ENCODE data around the gene USP47. TPM values are rescaled to one million over a fixed set of nuclear protein-coding genes. Genes with fewer than 3 reads are reported as not detected.
A peak's percentile ranks its signal among the peaks of the same experiment; 100 is the strongest.

The USP47 gene
- total RNA-seq, 5 donors from 2014 or later (not counting 1 experiment from before 2014, with no cell fraction given) = 49.3 to 77.6 (median 58.6) TPM

DNA sequence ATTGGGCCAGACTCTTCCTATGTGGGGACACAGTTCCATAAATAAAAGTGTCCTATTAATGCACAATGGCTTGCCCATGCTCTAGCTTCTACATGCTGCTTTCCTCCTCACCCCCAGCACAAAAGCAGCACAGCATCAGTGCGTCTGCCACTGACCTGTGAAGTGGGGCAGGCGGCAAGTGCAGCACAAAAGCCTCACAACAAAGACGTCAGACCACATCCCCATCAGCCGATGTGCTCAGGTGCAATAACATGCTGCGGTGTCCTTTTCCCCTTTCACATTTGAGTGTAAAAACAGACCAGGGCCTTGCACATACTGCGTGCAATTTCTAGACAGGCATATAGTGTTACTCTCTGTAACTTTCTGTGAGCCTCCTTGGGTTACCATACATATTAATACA is 153.8 kb downstream of the USP47 start:
- ATAC-seq (replicated peaks in 1 of 4) = peak; percentile 51 to 80 (median 68)
- 83% methylated on average over 3 of the region's 6 CpGs for WGBS (ENCODE audit: insufficient coverage)
- Histone ChIP-seq H3K4me3 (ENCODE audit: control insufficient read depth in 1 of 2, extremely low read depth in 1 of 2, low read length in 1 of 2) (no peak overlapping the region), H3K9me3 (no peaks in the 10 kb centered on the region), H3K27me3 (replicated peaks in 1 of 2; ENCODE audit: control insufficient read depth in 2 of 2, extremely low read depth in 1 of 2, insufficient read depth in 2 of 2, low read length in 1 of 2) (peaks cover 0 to 34% of the 10 kb centered on the region in 2 experiments), H3K4me1 (ENCODE audit: control insufficient read depth in 1 of 2, extremely low read depth in 1 of 2, insufficient read depth in 2 of 2, low read length in 2 of 2) (peaks cover 0 to 38% of the 10 kb centered on the region in 2 experiments), H3K36me3 (ENCODE audit: control insufficient read depth in 2 of 2, extremely low read depth in 1 of 2, insufficient read depth in 1 of 2, low read length in 1 of 2) (no peaks in the 10 kb centered on the region), H3K27ac (ENCODE audit: low read length) (peak overlapping the region; percentile 68)
- DNase-seq = peak in 28 of 35 experiments; percentile 6 to 61 (median 26)
- Mint-ChIP-seq H3K27ac (peak overlapping the region in 1 of 2 donors; percentile 72), H3K9me3 (no peaks in the 10 kb centered on the region), H3K36me3 (no peaks in the 10 kb centered on the region), H3K4me1 (peaks cover 17 to 24% (median 19%) of the 10 kb centered on the region in 3 donors), H3K27me3 (peaks cover 15 to 27% of the 10 kb centered on the region in 2 donors), H3K4me3 (no peak overlapping the region)
- ChIA-PET POLR2A (no interaction called here), CTCF (interaction anchor here (1.0 to 1.6 kb wide), 2 partner anchors 10 to 63 kb away, joined by 3 read pairs; no protein-coding TSS in a partner anchor)

GRCh38 chr11:11996321-11997048 is 154.7 kb downstream of the USP47 start:
- no peak overlapping the region for H3K4me3 ChIP-seq (ENCODE audit: control insufficient read depth in 1 of 2, extremely low read depth in 1 of 2, low read length in 1 of 2)
- POLR2A ChIA-PET = no interaction called here
- Mint-ChIP-seq H3K4me3 (no peak overlapping the region), H3K36me3 (no peaks in the 10 kb centered on the region), H3K27me3 (peaks cover 14 to 27% of the 10 kb centered on the region in 2 donors), H3K4me1 (peaks cover 17 to 24% (median 19%) of the 10 kb centered on the region in 3 donors), H3K27ac (peak overlapping the region in 1 of 2 donors; percentile 72), H3K9me3 (no peaks in the 10 kb centered on the region)
- WGBS (ENCODE audit: insufficient coverage) = 83% methylated on average over 5 of the region's 11 CpGs
- no peaks in the 10 kb centered on the region for H3K9me3 ChIP-seq
- peaks cover 0 to 32% of the 10 kb centered on the region in 2 experiments for H3K27me3 ChIP-seq (replicated peaks in 1 of 2; ENCODE audit: control insufficient read depth in 2 of 2, extremely low read depth in 1 of 2, insufficient read depth in 2 of 2, low read length in 1 of 2)
- DNase-seq (no peak), ATAC-seq (replicated peaks in 1 of 4) (no peak)
- H3K36me3 ChIP-seq (ENCODE audit: control insufficient read depth in 2 of 2, extremely low read depth in 1 of 2, insufficient read depth in 1 of 2, low read length in 1 of 2) = no peaks in the 10 kb centered on the region
- H3K4me1 ChIP-seq (ENCODE audit: control insufficient read depth in 1 of 2, extremely low read depth in 1 of 2, insufficient read depth in 2 of 2, low read length in 2 of 2) = peaks cover 0 to 38% of the 10 kb centered on the region in 2 experiments
- peak overlapping the region; percentile 68 for H3K27ac ChIP-seq (ENCODE audit: low read length)
- CTCF ChIA-PET = interaction anchor here in 1 of 2 donors (1.6 kb wide), 1 partner anchor 11 kb away, joined by 3 read pairs; no protein-coding TSS in a partner anchor

DNA sequence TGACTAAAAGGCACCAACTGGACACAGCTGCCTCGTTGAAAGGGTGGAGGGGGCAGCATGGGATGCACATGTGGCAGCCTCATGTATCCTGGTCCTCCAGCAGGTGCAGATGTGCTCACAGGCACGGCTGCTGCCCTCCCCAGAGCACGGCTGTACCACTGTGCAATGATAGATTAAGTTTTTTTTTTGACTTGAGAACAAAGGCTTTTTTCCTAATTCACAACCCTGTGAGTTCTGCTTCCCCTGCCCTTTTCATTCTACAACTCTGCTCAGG is 155.2 kb downstream of the USP47 start:
- Histone ChIP-seq H3K27ac (ENCODE audit: low read length) (no peak overlapping the region), H3K4me1 (ENCODE audit: control insufficient read depth in 1 of 2, extremely low read depth in 1 of 2, insufficient read depth in 2 of 2, low read length in 2 of 2) (peaks cover 0 to 38% of the 10 kb centered on the region in 2 experiments), H3K36me3 (ENCODE audit: control insufficient read depth in 2 of 2, extremely low read depth in 1 of 2, insufficient read depth in 1 of 2, low read length in 1 of 2) (no peaks in the 10 kb centered on the region), H3K4me3 (ENCODE audit: control insufficient read depth in 1 of 2, extremely low read depth in 1 of 2, low read length in 1 of 2) (no peak overlapping the region), H3K27me3 (replicated peaks in 1 of 2; ENCODE audit: control insufficient read depth in 2 of 2, extremely low read depth in 1 of 2, insufficient read depth in 2 of 2, low read length in 1 of 2) (peaks cover 0 to 29% of the 10 kb centered on the region in 2 experiments), H3K9me3 (no peaks in the 10 kb centered on the region)
- Mint-ChIP-seq H3K9me3 (no peaks in the 10 kb centered on the region), H3K4me1 (peaks cover 17 to 24% (median 19%) of the 10 kb centered on the region in 3 donors), H3K36me3 (no peaks in the 10 kb centered on the region), H3K4me3 (no peak overlapping the region), H3K27ac (peak overlapping the region in 1 of 2 donors; percentile 72), H3K27me3 (peaks cover 10 to 32% of the 10 kb centered on the region in 2 donors)
- 20% methylated on average over 1 of the region's 3 CpGs for WGBS (ENCODE audit: insufficient coverage)
- ATAC-seq (replicated peaks in 1 of 4) = no peak
- CTCF ChIA-PET = no interaction called here
- POLR2A ChIA-PET = no interaction called here
- no peak for DNase-seq

GRCh38 chr11:11998091-11998781 is 156.5 kb downstream of the USP47 start:
- H3K27ac Mint-ChIP-seq = peak overlapping the region; percentile 19 to 37
- peaks cover 0 to 27% of the 10 kb centered on the region in 2 experiments for H3K27me3 ChIP-seq (replicated peaks in 1 of 2; ENCODE audit: control insufficient read depth in 2 of 2, extremely low read depth in 1 of 2, insufficient read depth in 2 of 2, low read length in 1 of 2)

GRCh38 chr11:12001186-12001585 is 159.4 kb downstream of the USP47 start:
- ATAC-seq (replicated peaks in 1 of 4) = no peak
- no peak overlapping the region for H3K27ac ChIP-seq (ENCODE audit: low read length)
- no peaks in the 10 kb centered on the region for H3K36me3 ChIP-seq (ENCODE audit: control insufficient read depth in 2 of 2, extremely low read depth in 1 of 2, insufficient read depth in 1 of 2, low read length in 1 of 2)
- Mint-ChIP-seq H3K36me3 (no peaks in the 10 kb centered on the region), H3K27ac (no peak overlapping the region), H3K27me3 (peaks cover 43 to 49% of the 10 kb centered on the region in 2 donors), H3K4me3 (no peak overlapping the region), H3K9me3 (no peaks in the 10 kb centered on the region), H3K4me1 (peaks cover 16 to 22% (median 19%) of the 10 kb centered on the region in 3 donors)
- peaks cover 0 to 22% of the 10 kb centered on the region in 2 experiments for H3K4me1 ChIP-seq (ENCODE audit: control insufficient read depth in 1 of 2, extremely low read depth in 1 of 2, insufficient read depth in 2 of 2, low read length in 2 of 2)
- CTCF ChIA-PET = no interaction called here
- WGBS (ENCODE audit: insufficient coverage) = 73% methylated on average over 3 of the region's 7 CpGs
- no peaks in the 10 kb centered on the region for H3K9me3 ChIP-seq
- no peak for DNase-seq
- POLR2A ChIA-PET = no interaction called here
- no peak overlapping the region for H3K4me3 ChIP-seq (ENCODE audit: control insufficient read depth in 1 of 2, extremely low read depth in 1 of 2, low read length in 1 of 2)
- H3K27me3 ChIP-seq (replicated peaks in 1 of 2; ENCODE audit: control insufficient read depth in 2 of 2, extremely low read depth in 1 of 2, insufficient read depth in 2 of 2, low read length in 1 of 2) = peaks cover 5 to 23% of the 10 kb centered on the region in 2 experiments

More at GRCh38 chr11:11998091-11998781, 156.5 kb downstream of the USP47 start:
- WGBS (ENCODE audit: insufficient coverage) = 80% methylated on average over 1 of the region's 8 CpGs
- Histone ChIP-seq H3K27ac (ENCODE audit: low read length) (no peak overlapping the region), H3K9me3 (no peaks in the 10 kb centered on the region), H3K4me3 (ENCODE audit: control insufficient read depth in 1 of 2, extremely low read depth in 1 of 2, low read length in 1 of 2) (no peak overlapping the region), H3K36me3 (ENCODE audit: control insufficient read depth in 2 of 2, extremely low read depth in 1 of 2, insufficient read depth in 1 of 2, low read length in 1 of 2) (no peaks in the 10 kb centered on the region), H3K4me1 (ENCODE audit: control insufficient read depth in 1 of 2, extremely low read depth in 1 of 2, insufficient read depth in 2 of 2, low read length in 2 of 2) (peaks cover 0 to 38% of the 10 kb centered on the region in 2 experiments)
- Mint-ChIP-seq H3K9me3 (no peaks in the 10 kb centered on the region), H3K36me3 (no peaks in the 10 kb centered on the region), H3K4me1 (peaks cover 17 to 24% (median 19%) of the 10 kb centered on the region in 3 donors), H3K4me3 (peak overlapping the region; percentile 37 to 62 (median 54)), H3K27me3 (peaks cover 20 to 33% of the 10 kb centered on the region in 2 donors)
- DNase-seq (peak in 1 of 35 experiments; percentile 18), ATAC-seq (replicated peaks in 1 of 4) (no peak)
- POLR2A ChIA-PET = no interaction called here
- CTCF ChIA-PET = no interaction called here

DNA sequence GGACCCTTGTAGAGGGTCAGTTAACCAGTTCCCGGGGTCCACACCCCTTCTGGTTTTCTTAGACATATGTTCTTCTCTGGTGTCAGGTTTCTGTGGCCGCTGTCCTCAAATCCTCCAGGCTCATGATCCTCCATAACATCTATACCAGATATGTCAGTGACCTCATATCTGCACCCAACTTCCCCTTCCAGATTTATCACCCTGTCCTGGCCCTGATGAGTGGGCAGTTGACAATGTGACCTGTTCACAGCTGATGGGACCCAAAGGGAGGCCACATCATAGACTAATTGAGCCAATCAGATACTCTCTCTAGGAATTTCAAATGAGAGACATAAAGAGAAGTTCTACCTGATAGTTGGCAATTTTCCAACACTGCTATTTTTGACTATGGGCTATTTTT is 161.6 kb downstream of the USP47 start:
- ATAC-seq (replicated peaks in 1 of 4) (no peak), DNase-seq (no peak)
- Mint-ChIP-seq H3K9me3 (no peaks in the 10 kb centered on the region), H3K4me1 (peaks cover 10 to 18% (median 16%) of the 10 kb centered on the region in 3 donors), H3K27ac (no peak overlapping the region), H3K4me3 (no peak overlapping the region), H3K36me3 (no peaks in the 10 kb centered on the region), H3K27me3 (peaks cover 60 to 65% of the 10 kb centered on the region in 2 donors)
- H3K36me3 ChIP-seq (ENCODE audit: control insufficient read depth in 2 of 2, extremely low read depth in 1 of 2, insufficient read depth in 1 of 2, low read length in 1 of 2) = no peaks in the 10 kb centered on the region
- no peak overlapping the region for H3K27ac ChIP-seq (ENCODE audit: low read length)
- 80% methylated on average over 2 of the region's 2 CpGs for WGBS (ENCODE audit: insufficient coverage)
- no peaks in the 10 kb centered on the region for H3K9me3 ChIP-seq
- peaks cover 0 to 16% of the 10 kb centered on the region in 2 experiments for H3K4me1 ChIP-seq (ENCODE audit: control insufficient read depth in 1 of 2, extremely low read depth in 1 of 2, insufficient read depth in 2 of 2, low read length in 2 of 2)
- ChIA-PET CTCF (no interaction called here), POLR2A (no interaction called here)
- H3K4me3 ChIP-seq (ENCODE audit: control insufficient read depth in 1 of 2, extremely low read depth in 1 of 2, low read length in 1 of 2) = no peak overlapping the region
- peaks cover 7 to 27% of the 10 kb centered on the region in 2 experiments for H3K27me3 ChIP-seq (replicated peaks in 1 of 2; ENCODE audit: control insufficient read depth in 2 of 2, extremely low read depth in 1 of 2, insufficient read depth in 2 of 2, low read length in 1 of 2)
